ENCODE data around the gene FBXO48.

DNA sequence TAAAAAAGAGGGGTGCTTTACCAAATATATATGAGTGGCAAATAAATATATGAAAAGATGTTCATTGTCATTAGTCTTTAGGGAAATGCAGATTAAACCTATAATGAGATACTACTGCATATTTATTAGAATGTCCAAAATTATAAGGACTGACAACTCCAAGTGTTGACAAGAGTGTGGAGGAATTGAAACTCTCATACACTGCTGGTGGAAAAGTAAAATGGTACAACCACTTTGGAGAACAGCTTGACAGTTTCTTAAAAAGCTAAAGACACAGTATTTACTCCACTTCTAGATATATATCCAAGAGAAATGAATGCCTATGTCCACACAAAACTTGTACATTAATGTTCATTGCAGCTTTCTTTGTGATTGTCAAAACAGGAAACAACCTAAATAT lies 51.6 kb downstream of the FBXO48 start:
- TF ChIP-seq EZH2 (IDR thresholded peaks at IDR 0.05; ENCODE audit: low read length) = no peak
- TF ChIP-seq, protein P1, sequence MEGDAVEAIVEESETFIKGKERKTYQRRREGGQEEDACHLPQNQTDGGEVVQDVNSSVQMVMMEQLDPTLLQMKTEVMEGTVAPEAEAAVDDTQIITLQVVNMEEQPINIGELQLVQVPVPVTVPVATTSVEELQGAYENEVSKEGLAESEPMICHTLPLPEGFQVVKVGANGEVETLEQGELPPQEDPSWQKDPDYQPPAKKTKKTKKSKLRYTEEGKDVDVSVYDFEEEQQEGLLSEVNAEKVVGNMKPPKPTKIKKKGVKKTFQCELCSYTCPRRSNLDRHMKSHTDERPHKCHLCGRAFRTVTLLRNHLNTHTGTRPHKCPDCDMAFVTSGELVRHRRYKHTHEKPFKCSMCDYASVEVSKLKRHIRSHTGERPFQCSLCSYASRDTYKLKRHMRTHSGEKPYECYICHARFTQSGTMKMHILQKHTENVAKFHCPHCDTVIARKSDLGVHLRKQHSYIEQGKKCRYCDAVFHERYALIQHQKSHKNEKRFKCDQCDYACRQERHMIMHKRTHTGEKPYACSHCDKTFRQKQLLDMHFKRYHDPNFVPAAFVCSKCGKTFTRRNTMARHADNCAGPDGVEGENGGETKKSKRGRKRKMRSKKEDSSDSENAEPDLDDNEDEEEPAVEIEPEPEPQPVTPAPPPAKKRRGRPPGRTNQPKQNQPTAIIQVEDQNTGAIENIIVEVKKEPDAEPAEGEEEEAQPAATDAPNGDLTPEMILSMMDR (optimal IDR thresholded peaks at IDR 0.05 in 1 of 3, IDR thresholded peaks at IDR 0.05 in 1 of 3, conservative IDR thresholded peaks at IDR 0.05 in 1 of 3; ENCODE audit: extremely low read depth in 1 of 3, insufficient read depth in 2 of 3, low read length in 3 of 3) = no peak
